ENCODE data around the gene ALDH18A1.
"Not testable (repeated sequence)": the region's sequence is repeated elsewhere in the genome, so short reads cannot be mapped to it uniquely, and the experiment has no call there.

The ALDH18A1 gene

DNA sequence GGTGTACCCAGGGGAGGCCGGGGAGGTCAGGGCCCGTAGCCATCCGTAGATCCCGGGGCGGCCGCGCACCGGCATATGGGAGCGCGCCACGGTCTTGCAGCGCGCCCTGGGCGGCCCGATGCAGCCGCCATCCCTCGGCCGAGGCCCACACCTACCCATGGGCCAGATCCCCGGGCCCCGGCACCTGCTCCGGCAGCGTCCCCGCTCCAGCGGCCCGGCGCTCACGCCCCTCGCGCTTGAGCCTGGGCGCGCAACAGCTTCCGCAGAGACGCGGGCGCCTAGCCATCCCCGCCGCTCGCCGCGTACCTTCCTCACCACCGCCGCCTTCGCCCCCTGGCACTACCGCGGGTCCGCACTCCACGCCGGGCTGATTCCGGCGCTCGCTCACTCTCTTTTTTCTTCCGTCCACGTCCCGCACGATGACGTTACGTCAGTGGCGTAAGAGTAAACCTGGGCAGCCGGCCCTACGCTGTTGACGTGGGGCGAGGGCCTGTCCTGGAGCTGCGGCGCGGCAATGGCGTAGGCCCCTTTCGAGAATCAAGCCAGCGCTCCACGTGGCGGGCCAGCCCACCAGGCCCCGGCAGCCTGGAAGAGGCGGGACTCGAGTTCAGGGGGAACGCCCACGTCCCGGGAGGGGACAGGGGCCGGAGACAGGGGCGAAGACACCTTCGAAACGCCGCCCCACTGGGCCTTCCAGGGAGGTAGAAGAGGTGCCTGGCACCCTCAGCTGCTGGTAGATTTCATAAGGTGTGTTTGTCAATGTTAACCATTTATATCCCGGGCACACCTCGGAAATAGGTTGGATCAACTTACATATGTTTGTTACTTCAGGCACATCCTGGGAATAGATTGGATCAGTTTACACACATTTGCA lies at the start of gene ALDH18A1:
ALDH18A1 (minus strand) TSS at position 421 of the 874 bp plus-strand sequence. CDS start 3,334 bp downstream, outside the sequence.
- DNase-seq: peak; percentile 96

DNA sequence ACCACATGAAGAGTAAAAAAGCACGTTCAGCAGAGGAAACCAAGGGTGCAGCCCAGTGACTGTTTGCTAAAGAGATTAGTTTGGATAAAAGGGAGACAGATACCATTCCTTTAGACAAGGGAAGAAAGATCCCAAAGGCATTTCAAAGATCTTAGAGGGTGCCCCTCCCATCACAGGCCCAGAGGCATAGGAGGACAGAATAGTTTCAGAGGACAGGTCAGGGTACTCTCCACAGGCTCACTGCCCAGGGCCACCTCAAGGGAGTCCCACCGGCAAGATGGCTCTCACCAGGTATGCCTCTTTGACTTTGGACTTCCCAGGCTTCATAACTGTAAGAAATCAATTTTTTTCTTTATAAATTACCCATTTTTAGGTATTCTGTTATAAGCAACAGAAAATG lies 41.9 kb upstream of the ALDH18A1 start:
- DNase-seq: no peak

DNA sequence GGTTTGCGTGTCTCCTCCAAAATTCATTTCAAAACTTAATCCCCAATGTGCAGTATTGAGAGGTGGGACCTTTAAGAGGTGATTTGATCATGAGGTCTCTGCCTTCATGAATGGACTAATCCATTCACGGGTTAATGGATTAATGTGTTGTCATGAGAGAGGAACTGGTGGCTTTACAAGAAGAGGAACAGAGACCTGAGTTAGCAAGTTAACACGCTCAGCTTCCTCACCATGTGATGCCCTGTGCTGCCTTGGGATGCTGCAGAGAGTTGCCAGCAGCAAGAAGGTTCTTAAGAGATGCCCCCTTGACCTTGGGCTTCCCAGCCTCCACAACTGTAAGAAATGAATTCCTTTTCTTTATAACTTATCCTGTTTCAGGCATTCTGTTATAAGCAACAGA lies 40.9 kb upstream of the ALDH18A1 start:
- DNase-seq: no peak

- DNase-seq: no peak
Measured at GRCh38 chr10:95694665-95695064, 38.2 kb upstream of the ALDH18A1 start.

- peak; percentile 100 for DNase-seq
Measured at GRCh38 chr10:95693668-95694534, 37.4 kb upstream of the ALDH18A1 start, which contains the start of gene TCTN3. TCTN3 (minus strand) TSS chr10:95693927; CDS start chr10:95693899, 28 bp downstream.

GRCh38 chr10:95693071-95693667 lies 36.7 kb upstream of the ALDH18A1 start:
- peak in 1 of 2 experiments; percentile 27 for DNase-seq

DNA sequence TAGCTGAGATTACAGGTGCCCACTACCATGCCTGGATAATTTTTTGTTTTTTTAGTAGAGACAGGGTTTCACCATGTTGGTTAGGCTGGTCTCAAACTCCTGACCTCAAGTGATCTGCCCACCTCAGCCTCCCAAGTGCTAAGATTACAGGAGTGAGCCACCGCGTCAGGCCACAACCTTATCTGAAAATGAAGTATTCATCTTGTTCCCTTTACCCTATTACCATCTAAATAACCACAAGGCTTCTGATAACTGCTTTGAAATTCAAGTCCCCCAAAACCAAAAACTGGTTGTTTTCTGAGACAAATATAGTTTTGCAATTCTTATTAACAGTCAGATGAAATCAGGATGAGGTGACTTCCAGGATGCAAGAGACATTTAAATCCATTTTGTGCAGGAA lies 34.8 kb upstream of the ALDH18A1 start:
- DNase-seq: no peak

- peak; percentile 23 to 60 for DNase-seq
Measured at GRCh38 chr10:95688648-95689047, 32.1 kb upstream of the ALDH18A1 start.

DNA sequence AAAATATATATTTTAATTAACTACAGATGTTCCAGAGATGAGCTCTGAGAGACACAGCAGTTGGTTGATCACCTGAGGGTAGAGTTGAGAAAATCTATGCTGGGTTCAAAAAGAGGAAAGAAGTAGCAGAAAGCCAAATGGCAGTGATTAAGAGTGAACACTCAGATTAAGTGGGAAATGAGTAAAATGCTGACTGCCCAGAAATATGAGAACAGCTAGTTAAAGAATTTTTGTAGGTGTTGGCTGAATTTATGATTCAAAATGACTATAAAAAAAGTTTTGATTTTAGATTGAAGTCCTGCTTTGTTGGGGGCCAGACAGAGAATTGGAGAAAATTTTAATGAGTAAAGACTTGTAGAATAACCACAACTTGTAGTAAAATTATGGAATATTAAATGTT lies 27.5 kb upstream of the ALDH18A1 start:
- no peak for DNase-seq

DNA sequence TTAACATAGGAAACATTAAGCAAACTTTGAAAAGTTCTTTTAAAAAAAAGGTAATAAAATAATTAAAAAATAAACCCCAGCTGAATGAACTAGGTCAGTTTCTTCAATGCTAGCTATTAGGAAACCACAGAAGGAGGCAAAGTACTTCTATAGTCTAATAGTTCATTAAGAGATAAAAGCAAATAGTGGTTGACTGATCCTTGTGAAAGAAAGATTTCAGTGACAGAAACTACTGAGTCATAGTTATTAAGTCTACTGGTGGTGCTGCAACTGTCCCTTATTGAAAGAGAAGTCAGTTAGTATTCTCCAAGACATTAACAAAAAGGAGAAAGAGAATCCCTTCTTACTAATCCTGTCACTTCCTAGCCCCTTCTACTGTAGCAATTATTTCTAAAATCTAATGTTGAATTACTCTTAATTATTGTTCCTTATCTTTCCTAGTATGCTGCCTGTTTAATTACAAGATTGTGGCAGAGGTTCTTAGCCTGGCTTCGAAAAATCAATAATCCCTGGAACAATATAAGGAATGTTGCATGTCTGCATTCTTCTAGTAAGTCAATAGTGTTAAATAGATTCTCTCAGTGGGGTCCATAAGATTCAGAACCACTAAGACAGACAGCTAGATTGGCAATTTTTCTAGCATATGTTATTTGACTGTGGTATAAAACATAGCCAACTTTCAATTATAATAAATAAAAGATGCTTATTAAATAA lies 19.0 kb upstream of the ALDH18A1 start:
- no peak for DNase-seq

- DNase-seq: no peak
Measured at GRCh38 chr10:95674643-95675042, 18.1 kb upstream of the ALDH18A1 start.

GRCh38 chr10:95672641-95673040 lies 16.1 kb upstream of the ALDH18A1 start:
- not testable (repeated sequence) for DNase-seq

DNA sequence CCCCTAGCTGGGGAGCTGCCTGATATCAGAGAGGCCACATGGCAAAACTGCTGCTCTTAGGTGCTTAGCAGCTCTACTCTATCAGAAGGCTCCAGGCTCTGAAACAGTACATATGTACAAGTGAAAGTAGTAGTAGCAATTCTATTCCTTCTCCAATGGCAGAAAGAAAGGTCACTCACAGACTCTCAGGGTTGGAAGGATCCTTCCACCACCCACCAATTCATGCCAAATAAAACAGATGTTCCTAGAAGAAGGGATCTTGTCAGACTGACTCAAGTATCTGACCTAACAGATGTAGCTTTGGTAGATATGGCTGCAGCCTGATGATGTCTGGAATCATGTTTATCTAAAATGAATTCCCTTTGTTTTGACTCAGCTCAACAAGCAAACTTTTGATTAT lies 8.0 kb upstream of the ALDH18A1 start:
- DNase-seq: no peak

DNA sequence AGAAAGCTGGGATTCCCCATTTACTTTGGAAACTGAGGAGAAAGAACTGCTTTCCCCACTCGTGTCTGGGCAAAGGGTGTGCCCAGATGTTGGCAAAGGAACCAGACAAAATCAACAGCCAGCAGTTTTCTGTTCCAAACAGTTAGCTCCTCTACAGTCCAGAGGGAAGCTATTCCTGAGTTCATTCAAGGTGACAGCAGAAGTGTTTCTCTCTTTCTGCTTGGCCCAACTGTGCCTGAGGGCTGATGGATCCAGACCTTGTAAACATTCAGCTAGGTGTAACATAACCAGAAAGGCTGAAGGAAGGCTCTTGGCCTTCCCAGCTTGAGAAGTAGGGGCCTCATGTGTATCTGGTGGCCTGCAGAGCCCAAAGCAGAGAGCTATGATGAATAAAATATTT lies 7.0 kb upstream of the ALDH18A1 start:
- DNase-seq: no peak

- no peak for DNase-seq
Measured at GRCh38 chr10:95661818-95662217, 5.3 kb upstream of the ALDH18A1 start.

DNA sequence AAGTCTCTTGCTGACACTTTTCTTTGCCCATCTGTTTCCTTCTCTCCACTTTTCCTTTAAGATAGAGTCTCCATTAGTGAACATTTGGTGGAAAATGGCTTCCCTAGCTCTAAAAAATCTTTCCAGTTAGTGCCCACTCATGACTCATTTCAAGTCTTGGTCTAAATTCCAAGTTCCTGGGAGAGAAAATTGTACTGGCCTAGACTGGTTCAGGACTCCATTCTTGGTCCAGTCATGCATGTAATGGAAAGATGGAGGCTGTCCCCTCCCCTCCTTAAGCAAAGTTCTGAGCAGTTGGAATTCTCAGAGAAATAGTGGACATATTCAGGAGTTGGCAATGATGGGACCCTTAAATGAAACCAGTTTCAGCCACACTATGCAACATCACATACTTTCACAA lies 3.8 kb upstream of the ALDH18A1 start:
- no peak for DNase-seq

GRCh38 chr10:95657250-95657649 lies 739 bp upstream of the ALDH18A1 start:
- no peak for DNase-seq

- DNase-seq: peak; percentile 45 to 56
Measured at GRCh38 chr10:95655571-95656290, 780 bp downstream of the ALDH18A1 start.

GRCh38 chr10:95653895-95654294 lies 2.6 kb downstream of the ALDH18A1 start:
- no peak for DNase-seq

- DNase-seq: no peak
Measured at GRCh38 chr10:95651346-95652060, 5.0 kb downstream of the ALDH18A1 start.

DNA sequence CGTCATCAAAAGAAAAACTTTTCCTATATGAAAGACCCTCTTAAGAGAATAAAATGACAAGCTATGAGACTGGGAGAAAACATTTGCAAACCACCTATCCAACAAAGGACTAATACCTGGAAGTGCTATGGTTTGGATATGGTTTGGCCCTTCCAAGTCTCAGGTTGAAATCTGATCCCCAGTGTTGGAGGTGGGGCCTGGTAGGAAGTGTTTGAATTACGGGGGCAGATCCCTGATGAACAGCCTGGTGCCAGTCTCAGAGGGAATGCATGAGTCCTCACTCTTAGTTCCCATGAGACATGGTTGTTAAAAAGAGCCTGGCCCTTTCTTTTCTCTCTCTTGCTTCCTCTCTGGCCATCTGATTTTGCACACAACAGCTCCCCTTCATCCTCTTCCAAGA lies 6.3 kb downstream of the ALDH18A1 start:
- no peak for DNase-seq
